ENCODE data around the gene LMNTD2.

LMNTD2 gene, protein sequence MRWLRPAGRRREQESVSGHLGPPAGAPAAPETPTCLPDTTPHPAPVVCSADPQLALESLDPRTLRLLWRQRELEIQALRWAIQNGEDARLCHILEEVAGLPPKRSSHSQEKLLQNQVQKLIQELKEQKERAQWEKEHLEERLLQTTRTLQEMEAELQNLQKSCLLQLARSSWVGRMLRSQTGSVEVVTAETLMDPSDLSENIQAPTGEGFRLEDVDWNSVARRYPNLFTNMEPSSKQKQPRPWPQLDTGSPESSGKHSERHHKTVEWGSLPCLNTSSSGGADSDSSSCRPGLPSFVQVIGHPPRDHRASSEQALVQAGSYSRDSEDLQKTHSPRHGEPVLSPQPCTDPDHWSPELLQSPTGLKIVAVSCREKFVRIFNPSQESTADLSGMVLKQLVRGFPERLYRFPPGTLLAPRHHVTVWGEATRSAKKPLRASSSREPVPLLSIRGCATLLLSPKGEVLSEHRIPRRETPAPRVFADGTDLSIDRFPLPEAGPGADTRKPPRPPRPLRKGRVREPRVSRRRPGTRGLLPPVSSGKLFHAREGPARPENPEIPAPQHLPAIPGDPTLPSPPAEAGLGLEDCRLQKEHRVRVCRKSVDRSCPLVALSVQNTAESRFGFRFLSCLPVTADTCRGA

DNA sequence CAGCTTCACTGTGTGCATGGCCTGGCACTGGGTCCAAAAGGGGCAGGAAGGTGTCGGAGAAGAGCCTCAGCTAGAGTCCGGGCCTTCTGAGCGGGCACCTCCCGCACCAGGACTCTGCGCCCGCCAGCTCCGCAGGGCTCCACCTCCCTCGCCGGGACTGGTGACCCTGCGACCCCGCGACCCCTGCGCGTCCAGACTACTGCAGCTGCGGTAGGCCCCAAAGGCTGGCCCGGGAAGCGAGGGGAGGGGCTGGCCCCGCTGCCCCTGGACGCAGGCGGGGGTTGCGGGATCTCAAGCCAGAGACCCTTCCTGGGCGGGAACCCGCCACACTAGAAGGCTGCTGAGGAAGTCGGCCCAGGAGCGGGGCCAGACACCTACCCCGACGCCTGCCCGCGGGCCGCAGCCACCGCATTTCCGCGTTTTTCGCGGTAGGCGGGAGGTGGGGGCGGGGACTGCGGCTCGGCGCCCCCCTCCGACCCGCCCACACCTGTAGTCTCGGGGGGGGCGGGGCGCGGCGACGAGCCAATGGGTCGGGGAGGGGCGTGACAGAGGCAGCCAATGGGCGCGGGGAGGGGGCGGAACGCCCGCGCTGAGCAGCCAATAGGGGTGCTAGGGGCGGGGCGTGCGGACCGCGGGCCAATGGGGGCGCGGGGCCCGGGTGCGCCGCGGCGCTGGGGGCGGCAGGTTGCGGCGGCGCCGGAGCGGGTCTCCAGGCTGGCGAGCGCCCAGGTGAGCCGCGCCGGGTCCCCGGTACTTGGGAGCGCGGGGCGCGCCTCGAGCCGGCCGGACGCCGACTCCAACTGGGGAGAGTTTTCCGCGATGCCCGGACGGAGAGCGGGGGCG, at the start of gene LMNTD2, which contains the start of gene RASSF7:
TSS of gene LMNTD2 (minus strand) at position 434 of the 843 bp plus-strand sequence. CDS start at position 412, 22 bp downstream.
TSS of gene RASSF7 (plus strand) at position 666 of the 843 bp plus-strand sequence. CDS start 799 bp downstream, outside the sequence.
- TF ChIP-seq, protein P1, sequence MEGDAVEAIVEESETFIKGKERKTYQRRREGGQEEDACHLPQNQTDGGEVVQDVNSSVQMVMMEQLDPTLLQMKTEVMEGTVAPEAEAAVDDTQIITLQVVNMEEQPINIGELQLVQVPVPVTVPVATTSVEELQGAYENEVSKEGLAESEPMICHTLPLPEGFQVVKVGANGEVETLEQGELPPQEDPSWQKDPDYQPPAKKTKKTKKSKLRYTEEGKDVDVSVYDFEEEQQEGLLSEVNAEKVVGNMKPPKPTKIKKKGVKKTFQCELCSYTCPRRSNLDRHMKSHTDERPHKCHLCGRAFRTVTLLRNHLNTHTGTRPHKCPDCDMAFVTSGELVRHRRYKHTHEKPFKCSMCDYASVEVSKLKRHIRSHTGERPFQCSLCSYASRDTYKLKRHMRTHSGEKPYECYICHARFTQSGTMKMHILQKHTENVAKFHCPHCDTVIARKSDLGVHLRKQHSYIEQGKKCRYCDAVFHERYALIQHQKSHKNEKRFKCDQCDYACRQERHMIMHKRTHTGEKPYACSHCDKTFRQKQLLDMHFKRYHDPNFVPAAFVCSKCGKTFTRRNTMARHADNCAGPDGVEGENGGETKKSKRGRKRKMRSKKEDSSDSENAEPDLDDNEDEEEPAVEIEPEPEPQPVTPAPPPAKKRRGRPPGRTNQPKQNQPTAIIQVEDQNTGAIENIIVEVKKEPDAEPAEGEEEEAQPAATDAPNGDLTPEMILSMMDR (IDR thresholded peaks at IDR 0.05; ENCODE audit: low read depth, low read length) = no peak
- peak; percentile 46 for DNase-seq (ENCODE audit: extremely low read depth, low read depth)

DNA sequence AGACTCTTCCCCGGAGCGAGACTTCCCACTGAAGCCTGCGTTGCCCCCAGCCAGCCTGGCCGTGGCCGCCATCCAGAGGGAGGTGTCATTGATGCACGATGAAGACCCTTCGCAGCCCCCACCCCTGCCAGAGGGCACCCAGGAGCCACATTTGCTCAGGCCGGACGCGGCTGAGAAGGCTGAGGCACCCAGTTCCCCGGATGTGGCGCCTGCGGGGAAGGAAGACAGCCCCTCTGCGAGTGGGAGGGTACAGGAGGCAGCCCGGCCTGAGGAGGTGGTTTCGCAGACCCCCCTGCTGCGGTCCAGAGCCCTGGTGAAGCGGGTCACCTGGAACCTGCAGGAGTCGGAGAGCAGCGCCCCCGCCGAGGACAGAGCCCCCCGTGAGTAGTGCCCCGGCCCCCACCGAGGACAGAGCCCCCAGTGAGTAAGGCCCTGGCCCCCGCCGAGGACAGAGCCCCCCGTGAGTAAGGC, 48.8 kb upstream of the LMNTD2 start:
- TF ChIP-seq, protein P1 (IDR thresholded peaks at IDR 0.05; ENCODE audit: low read depth, low read length) = no peak
- DNase-seq (ENCODE audit: extremely low read depth, low read depth) = no peak

DNA sequence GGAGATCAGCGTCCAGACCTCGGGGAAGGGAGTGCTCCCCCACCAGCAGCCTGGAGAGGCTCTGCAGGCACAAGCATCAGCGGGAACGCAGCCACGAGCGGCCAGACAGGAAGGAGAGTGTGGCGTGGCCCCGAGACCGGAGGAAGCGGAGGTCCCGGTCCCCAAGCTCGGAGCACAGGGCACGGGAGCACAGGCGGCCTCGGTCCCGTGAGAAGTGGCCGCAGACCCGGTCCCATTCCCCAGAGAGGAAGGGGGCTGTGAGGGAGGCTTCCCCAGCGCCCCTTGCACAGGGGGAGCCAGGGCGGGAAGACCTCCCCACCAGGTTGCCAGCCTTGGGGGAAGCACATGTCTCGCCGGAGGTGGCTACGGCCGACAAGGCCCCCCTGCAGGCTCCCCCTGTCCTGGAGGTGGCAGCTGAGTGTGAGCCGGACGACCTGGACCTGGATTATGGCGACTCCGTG, 48.3 kb upstream of the LMNTD2 start:
- no peak for DNase-seq (ENCODE audit: extremely low read depth, low read depth)
- TF ChIP-seq, protein P1 (IDR thresholded peaks at IDR 0.05; ENCODE audit: low read depth, low read length) = no peak

DNA sequence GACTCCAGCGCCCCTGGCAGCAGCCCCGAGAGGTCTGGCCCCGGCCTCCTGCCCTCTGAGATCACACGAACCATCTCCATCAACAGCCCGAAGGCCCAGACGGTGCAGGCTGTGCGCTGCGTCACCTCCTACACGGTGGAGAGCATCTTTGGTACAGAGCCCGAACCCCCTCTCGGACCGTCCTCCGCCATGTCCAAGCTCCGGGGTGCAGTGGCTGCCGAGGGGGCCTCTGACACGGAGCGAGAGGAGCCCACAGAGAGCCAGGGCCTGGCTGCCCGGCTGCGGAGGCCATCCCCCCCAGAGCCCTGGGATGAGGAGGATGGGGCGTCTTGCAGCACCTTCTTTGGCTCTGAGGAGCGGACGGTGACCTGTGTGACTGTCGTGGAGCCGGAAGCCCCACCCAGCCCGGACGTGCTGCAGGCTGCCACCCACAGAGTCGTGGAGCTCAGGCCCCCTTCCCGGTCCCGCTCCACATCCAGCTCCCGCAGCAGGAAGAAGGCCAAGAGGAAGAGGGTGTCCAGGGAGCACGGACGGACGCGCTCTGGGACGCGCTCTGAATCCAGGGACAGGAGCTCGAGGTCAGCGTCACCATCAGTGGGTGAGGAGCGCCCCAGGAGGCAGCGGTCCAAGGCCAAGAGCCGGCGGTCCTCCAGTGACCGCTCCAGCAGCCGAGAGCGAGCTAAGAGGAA, 47.6 kb upstream of the LMNTD2 start:
- DNase-seq (ENCODE audit: extremely low read depth, low read depth) = no peak
- TF ChIP-seq, protein P1 (IDR thresholded peaks at IDR 0.05; ENCODE audit: low read depth, low read length) = no peak

DNA sequence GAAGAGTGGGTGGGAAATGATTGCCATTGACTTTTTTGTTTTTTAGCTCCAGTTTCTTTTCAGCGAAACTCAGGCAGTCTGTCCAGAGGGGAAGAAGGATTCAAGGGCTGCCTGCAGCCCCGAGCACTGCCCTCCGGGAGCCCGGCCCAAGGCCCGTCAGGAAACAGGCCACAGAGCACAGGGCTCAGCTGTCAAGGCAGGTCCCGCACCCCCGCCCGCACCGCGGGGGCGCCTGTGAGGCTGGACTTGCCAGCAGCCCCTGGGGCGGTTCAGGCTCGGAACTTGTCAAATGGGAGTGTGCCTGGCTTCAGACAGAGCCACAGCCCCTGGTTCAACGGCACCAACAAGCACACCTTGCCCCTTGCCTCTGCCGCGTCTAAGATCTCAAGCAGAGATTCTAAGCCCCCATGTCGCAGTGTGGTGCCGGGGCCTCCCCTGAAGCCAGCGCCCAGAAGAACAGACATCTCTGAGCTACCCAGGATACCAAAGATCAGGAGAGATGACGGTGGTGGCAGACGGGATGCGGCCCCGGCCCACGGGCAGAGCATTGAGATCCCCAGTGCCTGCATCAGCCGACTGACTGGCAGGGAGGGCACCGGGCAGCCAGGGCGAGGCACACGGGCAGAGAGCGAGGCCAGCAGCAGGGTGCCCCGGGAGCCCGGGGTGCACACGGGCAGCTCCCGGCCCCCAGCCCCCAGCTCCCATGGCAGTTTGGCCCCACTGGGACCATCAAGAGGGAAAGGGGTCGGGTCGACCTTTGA, 46.7 kb upstream of the LMNTD2 start:
- TF ChIP-seq, protein P1 (IDR thresholded peaks at IDR 0.05; ENCODE audit: low read depth, low read length) = no peak
- no peak for DNase-seq (ENCODE audit: extremely low read depth, low read depth)

DNA sequence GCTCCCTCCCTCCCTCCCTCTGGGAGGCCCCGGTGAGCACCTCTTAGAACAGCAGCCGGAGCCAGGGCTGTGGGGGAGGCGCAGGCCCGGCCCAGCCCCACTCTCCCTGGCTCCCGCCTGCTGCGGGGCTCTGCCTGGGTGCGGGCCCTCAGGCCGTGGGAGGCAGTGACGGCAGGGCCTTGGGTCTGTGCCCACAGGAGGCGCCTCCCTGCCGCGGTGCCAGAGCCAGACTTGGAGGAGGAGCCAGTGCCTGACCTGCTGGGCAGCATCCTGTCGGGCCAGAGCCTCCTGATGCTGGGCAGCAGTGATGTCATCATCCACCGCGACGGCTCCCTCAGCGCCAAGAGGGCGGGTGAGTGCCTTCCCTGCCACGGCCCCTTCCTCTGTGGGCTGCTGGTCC, 45.7 kb upstream of the LMNTD2 start:
- DNase-seq (ENCODE audit: extremely low read depth, low read depth) = no peak
- TF ChIP-seq, protein P1 (IDR thresholded peaks at IDR 0.05; ENCODE audit: low read depth, low read length) = no peak

Measured in AG09319 (cell line).